Fibroblast of upper back skin (primary cell): ENCODE results near the gene CD300C.
"Not testable (repeated sequence)": the region's sequence is repeated elsewhere in the genome, so short reads cannot be mapped to it uniquely, and the experiment has no call there.

Experiments used
- DNase-seq: peaks from one replicate; pipeline ENCODE4 v3.0.0-alpha.2; 2013

CD300C gene

DNA sequence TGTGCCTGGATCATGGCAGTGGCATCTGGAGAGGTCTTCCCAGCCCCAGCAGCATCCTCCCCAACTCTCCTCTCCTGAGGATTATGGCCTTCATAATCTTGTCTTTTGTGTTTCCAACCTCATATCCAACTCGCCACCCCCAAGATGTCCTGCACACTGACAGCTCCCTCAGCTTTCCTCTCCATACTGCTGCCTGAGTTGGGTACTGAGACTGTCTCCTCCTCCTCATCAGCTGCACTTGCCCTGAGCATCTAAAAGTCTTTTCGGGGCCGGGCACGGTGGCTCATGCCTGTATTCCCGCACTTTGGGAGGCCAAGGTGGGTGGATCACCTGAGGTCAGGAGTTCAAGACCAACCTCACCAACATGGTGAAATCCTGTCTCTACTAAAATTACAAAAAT is 16.7 kb downstream of the CD300C start:
- DNase-seq = no peak

DNA sequence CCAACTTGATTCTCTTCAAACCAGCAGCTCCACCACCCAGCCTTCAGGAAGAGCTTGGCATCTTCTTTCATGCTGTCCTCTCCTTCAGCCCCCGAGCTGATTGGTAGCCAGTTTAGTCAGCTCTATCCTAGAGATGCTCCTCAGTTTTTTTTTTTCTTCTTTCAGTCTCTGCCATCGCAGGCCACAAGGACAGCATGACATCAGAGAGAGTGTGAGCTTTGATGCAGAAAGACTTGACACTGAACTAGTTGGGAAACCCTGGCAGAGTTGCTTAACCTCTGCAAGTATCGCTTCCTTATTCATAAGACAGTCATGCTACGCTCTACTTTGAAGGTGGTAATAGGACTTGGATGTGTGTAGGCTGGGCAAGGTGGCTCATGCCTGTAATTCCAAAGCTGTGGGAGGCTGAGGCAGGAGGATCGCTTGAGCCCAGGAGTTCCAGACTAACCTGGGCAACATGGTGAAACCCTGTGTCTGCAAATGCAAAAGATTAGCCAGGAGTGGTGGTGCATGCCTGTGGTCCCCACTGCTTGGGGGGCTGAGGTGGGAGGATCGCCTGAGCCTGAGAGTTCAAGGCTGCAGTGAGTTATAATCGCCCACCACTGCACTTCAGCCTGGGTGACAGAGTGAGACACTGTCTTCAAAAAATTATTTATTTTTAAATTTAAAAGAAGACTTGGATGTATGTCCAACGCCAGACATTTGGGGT is 17.3 kb downstream of the CD300C start:
- DNase-seq = no peak

DNA sequence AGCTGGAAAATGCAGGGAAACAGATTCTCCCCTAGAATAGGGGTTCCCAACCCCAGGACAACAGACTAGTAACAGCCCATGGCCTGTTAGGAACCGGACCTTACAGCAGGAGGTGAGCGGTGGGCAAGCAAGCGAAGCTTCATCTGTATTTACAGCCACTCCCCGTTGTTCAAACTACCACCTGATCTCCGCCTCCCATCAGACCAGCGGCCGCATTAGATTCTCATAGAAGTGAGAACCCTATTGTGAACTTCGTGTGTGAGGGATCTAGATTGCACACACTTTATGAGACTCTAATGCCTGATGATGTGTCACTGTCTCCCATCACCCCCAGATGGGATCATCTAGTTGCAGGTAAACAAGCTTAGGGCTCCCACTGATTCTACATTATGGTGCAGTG is 18.2 kb downstream of the CD300C start:
- no peak for DNase-seq

DNA sequence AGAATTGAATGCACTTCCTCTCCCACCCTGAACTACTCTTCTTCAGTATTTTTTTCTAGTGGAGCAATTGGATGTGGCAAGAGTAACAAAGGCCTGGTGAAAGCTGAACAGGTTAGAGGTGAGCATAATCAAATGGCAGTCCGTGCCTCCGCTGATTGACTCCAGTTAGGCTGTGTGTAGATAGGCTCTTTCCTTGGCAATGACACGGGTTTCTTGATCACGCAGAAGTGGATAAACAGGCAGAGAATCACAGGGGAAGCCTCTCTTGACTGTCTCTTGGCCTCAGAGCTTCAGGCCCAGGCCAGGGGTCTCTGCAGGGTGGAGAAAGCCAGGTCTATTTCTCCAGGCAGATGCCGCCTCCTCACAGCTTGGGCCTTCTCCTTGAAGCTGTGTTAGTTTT is 18.8 kb downstream of the CD300C start:
- DNase-seq = no peak

DNA sequence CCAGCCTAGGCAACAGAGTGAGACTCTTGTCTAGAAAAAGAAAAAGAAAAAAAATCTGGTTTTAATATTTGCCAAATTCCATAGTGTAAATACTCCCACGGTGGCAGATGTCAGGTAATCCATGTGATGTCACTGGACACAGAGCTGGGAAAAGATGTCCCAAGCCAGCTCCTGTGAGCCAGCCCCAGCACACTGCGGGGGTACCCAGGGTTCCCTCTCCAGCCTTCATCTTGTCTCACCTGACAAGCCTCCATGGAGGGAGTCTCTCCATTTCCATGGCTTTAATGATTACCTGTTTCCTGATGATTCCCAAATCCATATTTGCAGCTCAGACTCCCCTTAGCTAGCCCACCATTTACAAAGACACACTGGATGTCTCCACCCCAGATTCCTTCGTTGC is 19.2 kb downstream of the CD300C start:
- no peak for DNase-seq

DNA sequence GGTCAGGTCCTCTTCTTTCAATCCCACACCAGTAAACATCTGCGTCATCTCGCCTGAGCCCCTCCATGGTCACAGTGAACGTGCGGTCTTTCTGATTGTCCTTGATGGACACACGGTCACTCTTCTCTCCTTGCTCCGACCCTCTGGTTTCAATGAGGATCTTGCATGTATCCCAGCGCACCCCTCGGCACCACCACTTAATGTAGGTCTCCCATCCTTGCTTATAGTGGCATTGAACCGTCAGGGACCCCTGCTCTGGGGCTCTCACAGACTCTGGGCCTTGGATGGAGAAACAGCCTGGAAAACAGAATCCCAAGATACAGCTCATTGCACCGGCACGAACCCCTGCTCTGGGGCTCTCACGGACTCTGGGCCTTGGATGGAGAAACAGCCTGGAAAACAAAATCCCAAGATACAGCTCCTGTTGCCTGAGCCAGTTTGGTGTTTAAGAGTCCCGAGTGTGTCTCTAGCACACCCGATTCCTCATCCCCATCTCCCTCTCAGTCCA is 20.1 kb downstream of the CD300C start:
- no peak for DNase-seq

DNA sequence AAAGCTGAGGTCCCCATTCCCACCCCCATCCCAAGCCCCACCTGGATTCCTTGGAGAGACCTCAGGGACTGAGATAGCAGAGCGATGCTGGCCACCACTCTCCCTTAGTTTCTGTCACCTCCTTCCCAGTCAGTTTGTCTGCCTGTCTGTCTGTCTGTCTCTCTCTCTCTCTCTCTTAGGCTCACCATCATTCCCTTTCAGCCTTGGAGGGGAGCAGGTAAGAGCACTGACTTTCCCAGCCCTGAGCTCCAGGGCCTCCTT is 20.5 kb downstream of the CD300C start:
- DNase-seq = no peak

DNA sequence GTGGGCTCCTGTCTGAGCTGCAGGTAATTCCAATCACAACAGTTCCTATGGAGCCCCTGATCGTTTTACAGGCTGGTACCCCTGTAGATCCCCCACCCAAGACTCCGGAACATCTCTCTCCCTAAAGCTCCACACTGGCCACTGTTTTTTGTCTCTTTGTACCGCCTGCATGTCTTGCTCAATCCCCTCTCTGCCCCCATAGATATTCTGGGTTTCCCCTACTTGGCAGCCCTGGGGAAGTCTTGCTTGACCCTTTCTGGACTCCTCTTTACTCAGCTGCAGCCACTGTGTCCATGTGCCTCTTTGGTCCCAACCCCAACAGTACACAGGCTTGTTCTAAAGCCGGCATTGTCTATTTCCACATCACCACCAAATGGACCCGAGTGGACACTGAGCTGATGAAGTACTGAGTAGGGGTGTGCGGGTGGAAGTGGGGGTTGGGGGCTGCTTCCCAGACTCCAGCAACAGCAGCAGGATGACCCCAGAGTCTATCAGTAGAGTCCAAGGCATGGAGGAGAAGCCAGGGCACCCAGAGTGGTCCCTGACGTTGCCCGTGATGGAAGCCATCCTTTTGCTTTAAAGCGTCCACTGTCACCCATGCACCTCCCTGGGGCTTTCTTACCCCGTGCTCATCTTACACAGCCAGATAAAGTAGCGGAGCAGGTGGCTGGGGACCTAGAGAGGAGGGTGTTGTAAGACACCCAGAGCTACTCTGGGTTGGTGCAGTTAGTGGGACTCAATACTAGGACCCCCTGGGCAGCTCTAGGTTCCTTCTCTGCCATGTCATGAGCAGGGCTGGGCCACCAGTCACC is 21.1 kb downstream of the CD300C start:
- DNase-seq = no peak

DNA sequence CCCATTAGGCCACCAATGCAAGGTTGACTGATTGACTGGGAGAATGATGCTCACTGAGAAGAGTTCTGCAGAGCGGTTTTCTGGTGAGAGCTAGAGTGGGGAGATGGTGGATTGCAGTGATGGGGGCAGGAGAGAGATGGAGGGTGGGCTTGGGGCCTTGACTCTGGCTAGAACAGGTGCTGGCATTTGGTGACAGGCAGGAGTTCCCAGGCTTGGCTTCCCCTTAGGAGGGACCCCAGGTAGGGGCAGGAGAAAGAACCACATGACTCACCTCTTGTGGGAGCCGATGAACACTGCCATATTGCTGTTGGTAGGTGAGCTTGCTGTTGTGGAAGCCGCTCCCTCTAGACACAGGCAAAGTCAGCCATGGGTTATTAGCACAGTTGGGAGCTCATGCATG is 22.6 kb downstream of the CD300C start:
- no peak for DNase-seq

DNA sequence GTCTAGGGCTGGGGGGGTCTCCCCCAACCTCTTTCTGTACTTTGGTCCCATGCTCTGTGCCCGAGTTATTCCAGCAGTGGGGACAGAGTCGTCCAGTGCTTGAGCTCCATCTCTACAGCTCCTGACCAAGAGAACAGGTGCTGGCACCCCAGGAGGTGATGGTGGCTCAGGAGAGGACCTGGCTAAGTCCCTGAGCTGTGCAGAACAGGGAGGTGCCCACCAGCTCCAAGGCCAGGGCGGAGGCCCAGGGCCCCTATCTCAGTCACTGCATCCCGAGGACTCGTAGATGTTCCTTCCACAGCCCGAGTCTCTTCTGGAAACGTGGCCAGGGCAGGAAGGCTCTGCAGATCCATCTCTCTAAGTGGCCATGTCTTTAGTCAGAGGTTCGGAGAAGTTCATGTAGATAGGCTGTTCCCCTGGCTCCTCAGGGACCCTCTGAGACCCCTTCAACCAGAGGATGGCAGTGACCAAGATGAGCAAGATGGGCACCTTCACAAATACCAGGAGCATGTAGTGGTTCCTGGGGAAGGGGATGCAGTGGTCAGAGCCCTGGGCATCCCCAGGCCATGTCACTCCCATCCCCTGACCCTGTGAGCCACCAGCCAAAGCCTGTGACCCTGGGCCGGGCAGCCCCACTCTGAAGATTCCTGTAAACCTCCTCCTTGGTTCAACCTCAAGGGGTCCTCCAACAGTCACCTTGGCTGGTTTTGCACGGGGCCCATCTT is 23.4 kb downstream of the CD300C start:
- DNase-seq = no peak

DNA sequence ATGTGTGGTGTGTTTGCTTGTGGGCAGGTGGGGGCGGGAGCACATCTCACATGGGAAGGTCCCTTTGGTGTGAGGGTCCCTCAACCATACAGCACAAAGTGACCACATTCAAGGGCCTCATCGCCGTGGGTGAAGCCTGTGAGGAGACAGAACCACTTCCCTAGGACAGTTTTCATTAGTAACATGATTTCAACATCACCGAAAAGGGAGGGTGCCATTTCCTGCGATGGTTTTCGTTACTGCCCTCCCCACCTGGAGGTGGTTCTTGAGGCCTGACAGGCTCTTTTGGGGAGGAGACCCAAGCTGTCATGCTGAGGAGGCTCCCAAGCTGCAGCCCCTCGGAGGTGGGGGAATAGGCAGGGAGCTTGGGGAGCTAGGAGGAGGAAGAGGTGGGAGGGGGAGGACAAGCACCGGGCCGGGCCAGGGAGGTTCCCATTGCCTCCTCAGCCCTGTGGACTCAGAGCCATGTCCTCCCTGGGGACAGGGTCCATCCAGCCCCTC is 24.2 kb downstream of the CD300C start:
- no peak for DNase-seq

DNA sequence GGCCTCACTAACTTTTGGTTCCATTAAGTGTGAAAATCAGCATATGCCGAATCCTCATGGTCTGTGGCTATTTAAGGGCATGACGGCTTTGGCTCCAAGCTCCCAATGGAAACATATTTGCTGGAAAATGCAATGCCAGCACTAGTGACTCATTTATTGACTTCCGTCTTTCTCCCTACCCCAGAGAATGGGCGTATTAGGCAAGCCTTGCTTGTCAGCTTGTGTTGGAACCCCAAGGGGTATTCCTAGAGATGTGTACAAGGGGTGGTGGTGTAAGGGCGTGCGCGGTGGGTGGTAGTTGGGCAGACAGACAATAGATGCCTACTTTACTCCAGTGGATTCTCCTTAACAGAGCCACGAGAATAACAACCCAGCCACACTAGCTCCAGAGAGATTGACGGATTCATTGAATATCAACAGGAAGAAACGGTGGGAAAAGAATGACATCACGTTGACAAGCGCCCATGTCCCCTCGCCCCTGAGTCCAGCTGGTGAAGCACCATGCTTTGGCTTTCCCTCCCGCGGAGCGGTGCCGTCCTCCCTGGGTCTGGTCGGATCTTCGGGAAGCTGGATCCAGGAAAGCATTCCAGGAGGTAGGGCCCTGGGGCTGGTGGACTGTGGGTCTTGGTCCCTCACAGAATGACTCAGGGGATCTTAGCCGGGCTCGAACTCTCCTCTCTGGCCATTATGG is 25.0 kb downstream of the CD300C start:
- DNase-seq = no peak

DNA sequence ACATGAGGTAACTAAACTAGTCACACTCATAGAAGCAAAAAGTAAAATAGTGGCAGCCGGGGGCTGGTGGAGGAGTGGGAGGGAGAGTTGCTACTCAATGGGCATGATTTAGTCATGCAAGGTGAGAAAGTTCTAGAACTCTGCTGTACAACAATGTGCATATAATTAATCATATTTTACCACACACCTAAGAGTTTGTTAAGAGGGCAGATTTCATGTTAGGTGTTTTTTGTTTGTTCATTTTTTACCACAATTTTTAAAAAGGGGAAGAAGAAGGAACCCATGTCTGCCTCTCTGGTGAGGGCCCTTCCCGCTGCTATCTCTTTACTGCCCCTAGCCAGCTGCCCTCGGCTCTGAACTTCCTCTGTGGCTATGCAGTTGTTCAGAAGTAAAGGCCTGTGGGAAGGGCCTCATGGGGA is 25.9 kb downstream of the CD300C start:
- DNase-seq = no peak

DNA sequence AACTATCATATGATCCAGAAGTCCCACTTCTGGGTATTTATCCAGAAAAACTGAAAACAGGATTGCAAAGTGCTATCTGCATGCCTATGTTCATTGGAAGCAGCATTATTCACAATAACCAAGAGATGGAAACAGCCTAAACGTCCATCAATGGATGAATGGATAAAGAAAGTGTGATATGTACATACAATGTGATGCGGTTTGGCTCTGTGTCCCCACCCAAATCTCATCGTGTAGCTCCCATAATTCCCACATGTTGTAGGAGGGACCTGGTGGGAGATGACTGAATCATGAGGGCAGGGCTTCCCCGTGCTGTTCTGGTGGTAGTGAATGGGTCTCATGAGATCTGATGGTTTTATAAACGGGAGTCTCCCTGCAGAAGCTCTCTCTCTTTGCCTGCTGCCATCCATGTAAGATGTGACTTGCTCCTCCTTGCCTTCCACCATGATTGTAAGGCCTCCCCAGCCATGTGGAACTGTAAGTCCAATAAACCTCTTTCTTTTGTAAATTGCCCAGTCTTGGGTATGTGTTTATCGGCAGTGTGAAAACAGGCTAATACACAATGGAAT is 27.4 kb downstream of the CD300C start:
- DNase-seq = not testable (repeated sequence)

DNA sequence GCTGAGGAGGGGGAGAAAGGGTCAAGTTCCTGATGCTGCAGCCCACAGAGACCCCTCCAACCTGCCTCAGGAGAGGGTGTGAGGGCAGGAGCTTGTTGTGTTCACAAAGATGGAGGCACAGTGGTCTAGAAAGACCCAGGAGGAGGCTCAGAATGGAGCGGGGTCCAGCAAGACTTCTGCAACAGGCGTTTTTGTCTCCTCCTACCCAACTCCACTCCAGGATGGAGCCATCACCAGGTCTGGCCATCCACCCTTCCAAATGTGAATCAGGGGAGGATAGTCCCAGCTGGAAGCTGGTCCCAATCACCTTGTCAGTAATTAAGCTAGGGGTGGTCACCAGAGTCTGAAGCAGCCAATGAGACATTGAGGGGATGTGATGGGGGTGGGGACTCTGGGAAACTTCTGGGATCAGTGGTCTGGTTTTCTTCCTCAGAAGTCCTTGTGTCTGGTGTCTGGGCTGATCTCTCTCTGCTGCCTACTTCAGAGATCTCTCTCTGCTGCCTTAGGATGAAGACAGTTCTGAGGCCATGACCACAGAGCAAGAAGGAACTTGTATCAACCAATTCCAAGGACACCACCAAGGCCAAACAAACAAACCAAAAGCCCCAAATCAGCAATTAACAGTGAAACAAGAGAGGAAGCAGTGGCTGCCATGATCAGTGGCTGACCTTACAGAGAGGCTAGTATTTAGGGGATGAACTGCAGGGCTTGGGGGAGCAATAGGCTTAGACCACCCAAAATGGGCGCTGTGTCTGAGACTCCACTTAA is 29.2 kb downstream of the CD300C start:
- DNase-seq = no peak

DNA sequence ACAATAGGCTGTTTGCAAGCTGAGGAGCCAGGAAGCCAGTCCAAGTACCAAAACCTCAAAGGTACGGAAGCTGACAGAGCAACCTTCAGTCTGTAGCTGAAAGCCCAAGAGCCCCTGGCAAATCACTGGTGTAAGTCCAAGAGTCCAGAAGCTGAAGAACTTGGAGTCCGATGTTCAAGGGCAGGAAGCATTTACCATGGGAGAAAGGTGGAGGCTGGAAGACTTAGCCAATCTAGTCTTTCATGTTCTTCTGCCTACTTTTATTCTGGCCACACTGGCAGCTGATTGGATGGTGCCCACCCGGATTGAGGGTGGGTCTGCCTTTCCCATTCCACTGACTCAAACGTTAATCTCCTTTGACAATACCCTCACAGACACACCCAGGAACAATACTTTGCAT is 30.0 kb downstream of the CD300C start:
- no peak for DNase-seq

DNA sequence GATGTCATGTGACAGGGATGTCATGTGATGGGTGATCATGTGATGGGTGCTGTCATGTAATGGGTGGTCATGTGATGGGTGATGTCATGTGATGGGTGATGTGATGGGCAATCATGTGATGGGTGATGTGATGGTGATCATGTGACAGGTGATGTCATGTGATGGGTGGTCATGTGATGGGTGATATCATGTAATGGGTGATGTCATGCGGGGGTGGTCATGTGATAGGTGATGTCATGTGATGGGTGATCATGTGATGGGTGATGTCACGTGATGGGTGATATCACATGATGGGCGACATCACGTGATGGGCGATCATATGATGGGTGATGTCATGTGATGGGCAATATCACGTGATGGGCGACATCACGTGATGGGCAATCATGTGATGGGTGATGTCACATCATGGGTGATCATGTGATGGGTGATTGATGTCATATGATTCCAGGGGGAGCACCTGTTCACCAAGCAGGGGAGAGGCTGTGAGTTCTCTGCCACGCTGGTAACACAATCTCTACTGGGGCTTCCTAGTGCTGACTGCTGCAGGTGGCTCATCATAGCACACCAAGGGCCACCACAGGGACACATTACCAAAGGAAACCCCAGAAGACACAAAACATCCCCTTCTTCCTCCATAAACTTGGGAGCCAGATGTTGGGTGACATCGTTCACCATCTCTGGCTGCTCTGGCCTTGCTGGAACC is 31.1 kb downstream of the CD300C start:
- no peak for DNase-seq

DNA sequence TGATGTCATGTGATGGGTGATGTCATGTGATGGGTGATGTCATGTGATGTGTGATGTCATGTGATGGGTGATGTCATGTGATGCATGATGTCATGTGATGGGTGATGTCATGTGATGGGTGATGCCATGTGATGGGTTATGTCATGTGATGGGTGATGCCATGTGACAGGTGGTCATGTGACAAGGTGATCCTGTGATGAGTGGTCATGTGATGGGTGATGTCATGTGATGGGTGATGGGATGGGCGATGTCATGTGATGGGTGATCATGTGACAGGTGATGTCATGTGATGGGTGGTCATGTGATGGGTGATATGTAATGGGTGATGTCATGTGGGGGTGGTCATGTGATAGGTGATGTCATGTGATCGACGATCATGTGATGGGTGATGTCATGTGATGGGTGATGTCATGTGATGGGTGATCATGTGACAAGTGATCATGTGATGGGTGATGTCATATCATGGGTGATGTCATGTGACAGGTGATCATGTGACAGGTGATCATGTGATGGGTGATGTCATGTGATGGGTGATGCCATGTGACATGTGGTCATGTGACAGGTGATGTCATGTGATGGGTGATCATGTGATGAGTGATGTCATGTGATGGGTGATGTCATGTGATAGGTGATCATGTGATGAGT is 31.8 kb downstream of the CD300C start:
- DNase-seq = peak; percentile 22

DNA sequence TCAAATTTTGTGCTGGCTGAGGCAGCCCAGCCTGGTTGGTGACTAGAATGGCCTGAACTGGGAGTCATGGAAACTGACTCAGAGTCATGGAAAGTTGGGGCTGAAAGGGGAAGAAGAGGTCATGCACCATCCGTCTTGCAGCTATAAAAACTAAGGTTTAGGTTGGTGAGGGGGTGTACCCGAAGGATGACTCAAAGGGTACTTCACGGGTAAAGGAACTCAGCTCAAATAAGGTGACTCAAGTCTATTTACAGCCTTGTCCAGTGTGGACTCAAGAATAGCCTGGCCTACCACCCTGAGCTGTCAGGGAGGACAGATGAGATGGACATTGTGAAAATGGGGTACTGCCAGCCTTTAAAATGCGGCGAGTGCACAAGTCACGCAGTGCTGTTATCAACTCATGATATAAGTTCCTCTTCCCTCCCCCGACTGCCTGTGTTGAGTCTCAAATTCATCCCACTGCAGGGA is 33.3 kb downstream of the CD300C start:
- no peak for DNase-seq

DNA sequence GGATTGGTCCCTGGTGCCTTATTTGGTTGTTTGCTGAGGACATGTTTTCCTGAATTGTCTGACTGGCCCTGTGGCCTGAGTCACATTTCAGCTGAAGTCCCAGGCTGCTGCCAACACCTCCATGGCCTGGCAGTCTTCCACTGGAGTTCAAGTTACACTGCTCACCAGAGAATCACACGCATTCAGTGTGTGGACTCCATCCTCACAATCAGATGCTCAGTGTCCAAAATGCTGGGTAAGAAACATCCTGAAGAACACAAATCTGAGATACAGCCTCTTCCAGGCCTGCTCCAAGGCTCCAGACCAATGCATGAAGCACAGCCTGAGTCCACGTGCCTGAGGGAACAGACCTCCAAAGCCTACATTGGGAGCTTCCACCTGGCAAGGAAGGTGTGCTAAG is 33.9 kb downstream of the CD300C start:
- DNase-seq = no peak

DNA sequence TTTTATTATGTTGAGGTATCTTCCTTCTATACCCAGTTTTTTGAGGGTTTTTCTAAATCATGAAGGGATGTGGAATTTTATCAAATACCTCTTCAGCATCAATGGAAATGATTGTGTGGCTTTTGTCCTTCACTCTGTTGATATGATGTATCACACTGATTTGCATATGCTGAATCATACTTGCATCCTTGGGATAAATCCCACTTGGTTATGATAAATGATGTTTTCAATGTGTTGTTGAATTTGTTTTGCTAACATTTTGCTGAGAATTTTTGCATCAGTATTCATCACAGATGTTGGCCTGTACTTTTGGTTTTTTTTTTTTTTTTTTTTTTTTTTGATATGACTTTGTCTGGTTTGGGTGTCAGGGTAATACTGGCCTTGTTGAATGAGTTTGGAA is 37.8 kb downstream of the CD300C start:
- no peak for DNase-seq
